ENCODE measurements around the gene SNAP91. TPM values are rescaled to one million over a fixed set of nuclear protein-coding genes. Genes with fewer than 3 reads are reported as not detected.

Gene SNAP91
- total and polyA plus RNA-seq, 9 of the 15 experiments (the other 6 are each of a cell fraction or from before 2014, with no cell fraction given): not detected

GRCh38 chr6:83517500-83517899, 191.4 kb downstream of the SNAP91 start:
- ChIA-PET CTCF (ENCODE audit: low intra/inter-chr PET ratio) (interaction anchor here (0.5 kb wide), 1 partner anchor 480 kb away, joined by 3 read pairs; no protein-coding TSS in a partner anchor), POLR2A (no interaction called here)
- Histone ChIP-seq H3K36me3 (ENCODE audit: control insufficient read depth, insufficient read depth, low read length) (no peaks in the 10 kb centered on the region), H4K20me1 (replicated peaks; ENCODE audit: control insufficient read depth, insufficient read depth, low read length) (no peaks in the 10 kb centered on the region), H3K9me1 (ENCODE audit: control insufficient read depth, insufficient read depth, low read length) (no peaks in the 10 kb centered on the region), H2AFZ (ENCODE audit: low read depth, low read length) (no peak overlapping the region), H3K9ac (ENCODE audit: insufficient read depth in 1 of 2, low read depth in 2 of 2, low read length in 2 of 2) (no peak overlapping the region), H3K4me3 (no peak overlapping the region), H3K4me1 (replicated peaks in 1 of 2; ENCODE audit: control insufficient read depth in 2 of 2, insufficient read depth in 2 of 2, low read length in 2 of 2) (peaks cover 0 to 1% of the 10 kb centered on the region in 2 experiments; a peak in 2 of 5 replicates), H3K27me3 (ENCODE audit: control insufficient read depth in 2 of 2, insufficient read depth in 2 of 2, low read length in 2 of 2) (peaks cover 0 to 6% of the 10 kb centered on the region in 2 experiments; a peak in 2 of 5 replicates), H3K9me3 (replicated peaks; ENCODE audit: control insufficient read depth, insufficient read depth, low read depth, low read length) (no peaks in the 10 kb centered on the region), H3K79me2 (ENCODE audit: control insufficient read depth, insufficient read depth, low read length) (no peaks in the 10 kb centered on the region), H3K4me2 (ENCODE audit: insufficient read depth, low read length) (no peak overlapping the region), H3K27ac (ENCODE audit: extremely low read depth, low read depth, low read length) (no peak overlapping the region)
- TF ChIP-seq TEAD1 (CRISPR knock-in tag; IDR thresholded peaks at IDR 0.05): no peak
- TF ChIP-seq POLR3A (IDR thresholded peaks at IDR 0.05; ENCODE audit: borderline replicate concordance, extremely low read depth, insufficient read depth, insufficient read length): no peak
- FAIRE-seq (no peak), ATAC-seq (no peak), DNase-seq (ENCODE audit: extremely low read depth in 1 of 4, low spot score in 3 of 4) (no peak)
- no TSS peak for BruUV-seq (replicated peaks)
- WGBS (ENCODE audit: insufficient coverage, low coverage, missing lambda C conversion rate): 0% methylated on average over 1 of the region's 1 CpG
- intact Hi-C loops (cut with micrococcal nuclease): loop anchor here (10.0 kb wide), 1 partner anchor 1243 kb away; no protein-coding TSS in a partner anchor
- in situ Hi-C loops (cut with MboI): loop anchor here (5.0 to 10.0 kb wide), 4 partner anchors 100 to 1253 kb away; partner anchors contain the start of genes DOP1A and UBE3D

GRCh38 chr6:83514866-83515466, 193.9 kb downstream of the SNAP91 start:
- peaks cover 0 to 9% of the 10 kb centered on the region in 2 experiments; a peak in 3 of 5 replicates for H3K4me1 ChIP-seq (replicated peaks in 1 of 2; ENCODE audit: control insufficient read depth in 2 of 2, insufficient read depth in 2 of 2, low read length in 2 of 2)
- ATAC-seq (peak; percentile 56; the same call in 1 of the 3 replicates), FAIRE-seq (peak; percentile 89), DNase-seq (ENCODE audit: extremely low read depth in 1 of 4, low spot score in 3 of 4) (peak; percentile 34 to 67 (median 50))
- H3K4me3 ChIP-seq: no peak overlapping the region
- WGBS (ENCODE audit: insufficient coverage, low coverage, missing lambda C conversion rate): 0% methylated on average over 4 of the region's 4 CpGs
- H3K9me3 ChIP-seq (replicated peaks; ENCODE audit: control insufficient read depth, insufficient read depth, low read depth, low read length): no peaks in the 10 kb centered on the region
- H3K9me1 ChIP-seq (ENCODE audit: control insufficient read depth, insufficient read depth, low read length): no peaks in the 10 kb centered on the region
- peaks cover 0 to 7% of the 10 kb centered on the region in 2 experiments; a peak in 2 of 5 replicates for H3K27me3 ChIP-seq (ENCODE audit: control insufficient read depth in 2 of 2, insufficient read depth in 2 of 2, low read length in 2 of 2)
- H2AFZ ChIP-seq (ENCODE audit: low read depth, low read length): no peak overlapping the region
- ChIA-PET POLR2A (interaction anchor here (0.7 to 1.4 kb wide), 3 partner anchors 21 to 339 kb away, joined by 3 read pairs; no protein-coding TSS in a partner anchor), CTCF (ENCODE audit: low intra/inter-chr PET ratio) (interaction anchor here (0.6 to 2.8 kb wide), 5 partner anchors 97 to 683 kb away, joined by 3 to 29 read pairs (median 12); partner anchors contain the start of genes DOP1A and UBE3D)
- in situ Hi-C loops (cut with MboI): loop anchor here (5.0 to 10.0 kb wide), 4 partner anchors 98 to 1250 kb away; partner anchors contain the start of genes DOP1A and UBE3D
- H3K9ac ChIP-seq (ENCODE audit: insufficient read depth in 1 of 2, low read depth in 2 of 2, low read length in 2 of 2): no peak overlapping the region
- H4K20me1 ChIP-seq (replicated peaks; ENCODE audit: control insufficient read depth, insufficient read depth, low read length): no peaks in the 10 kb centered on the region
- intact Hi-C loops (cut with micrococcal nuclease): loop anchor here (1.0 to 10.0 kb wide), 3 partner anchors 293 to 1240 kb away; partner anchors contain the start of gene DOP1A
- no peak overlapping the region for H3K4me2 ChIP-seq (ENCODE audit: insufficient read depth, low read length)
- no peak overlapping the region for H3K27ac ChIP-seq (ENCODE audit: extremely low read depth, low read depth, low read length)
- no peaks in the 10 kb centered on the region for H3K79me2 ChIP-seq (ENCODE audit: control insufficient read depth, insufficient read depth, low read length)
- no peaks in the 10 kb centered on the region for H3K36me3 ChIP-seq (ENCODE audit: control insufficient read depth, insufficient read depth, low read length)
- no TSS peak for BruUV-seq (replicated peaks)
- no peak for TF ChIP-seq ZBTB1 (CRISPR knock-in tag; IDR thresholded peaks at IDR 0.05; ENCODE audit: borderline replicate concordance, low read depth)
- no peak for TF ChIP-seq ZBTB49 (CRISPR knock-in tag; IDR thresholded peaks at IDR 0.05; ENCODE audit: borderline replicate concordance)
- no peak for TF ChIP-seq SAFB (IDR thresholded peaks at IDR 0.05; ENCODE audit: borderline replicate concordance, low read depth, low read length)
- no peak for TF ChIP-seq ZNF124 (CRISPR knock-in tag; IDR thresholded peaks at IDR 0.05)
- no peak for TF ChIP-seq NELFE (IDR thresholded peaks at IDR 0.05; ENCODE audit: insufficient read depth, insufficient read length)
- TF ChIP-seq STAT6 (CRISPR knock-in tag; IDR thresholded peaks at IDR 0.05): no peak

All from K562 (cell line).